Kidney (tissue), 14 donors: ENCODE measurements around the gene CD244. TPM values are rescaled to one million over a fixed set of nuclear protein-coding genes. Genes with fewer than 3 reads are reported as not detected.
A peak's percentile ranks its signal among the peaks of the same experiment; 100 is the strongest.

Source experiments
- DNase-seq, 5 donors: peaks; one replicate each; pipeline ENCODE4 v3.0.0-alpha.2; 2013 to 2020
- FAIRE-seq: peaks from 2 replicates; lab custom pipeline; 2012; peaks lifted over from hg19 to GRCh38; lab: Jason Lieb, UNC
- H3K27ac ChIP-seq, 2 donors: one replicate each; pipeline ENCODE4 v1.7.0; 2013; ENCODE audit warnings: low read depth in 2 of 2, low read length in 2 of 2, inconsistent platforms in 1 of 2
- H3K27me3 ChIP-seq: one replicate; pipeline ENCODE4 v1.7.1; 2013; ENCODE audit warnings: low read length, inconsistent platforms; ENCODE audit not compliant: control insufficient read depth, insufficient read depth
- H3K36me3 ChIP-seq, 3 donors: one replicate each; pipeline versions ENCODE4 v1.7.0 to v1.7.1; 2013; ENCODE audit warnings: low read length in 3 of 3, control low read depth in 1 of 3, inconsistent platforms in 1 of 3; ENCODE audit not compliant: insufficient read depth in 3 of 3, control insufficient read depth in 2 of 3
- H3K4me1 ChIP-seq, 3 donors: one replicate each; pipeline versions ENCODE4 v1.7.0 to v1.7.1; 2013; ENCODE audit warnings: low read length in 3 of 3, inconsistent platforms in 1 of 3, low read depth in 1 of 3; ENCODE audit not compliant: control insufficient read depth in 2 of 3, insufficient read depth in 2 of 3
- H3K4me3 ChIP-seq, 3 donors: one replicate each; pipeline versions ENCODE4 v1.7.0 to v1.8.1; 2013; ENCODE audit warnings: low read length in 3 of 3, control low read depth in 1 of 3, inconsistent platforms in 1 of 3
- H3K9ac ChIP-seq, 3 donors: one replicate each; pipeline versions ENCODE4 v1.7.0 to v1.7.1; 2013; ENCODE audit warnings: low read length in 3 of 3, control low read depth in 1 of 3, inconsistent platforms in 1 of 3
- H3K9me3 ChIP-seq, 3 donors: one replicate each; pipeline versions ENCODE4 v1.7.0 to v1.7.1; 2013; ENCODE audit warnings: low read length in 3 of 3, control low read depth in 1 of 3, inconsistent platforms in 1 of 3; ENCODE audit not compliant: control insufficient read depth in 2 of 3, insufficient read depth in 1 of 3
- CTCF ChIP-seq: IDR thresholded peaks from 3 replicates; pipeline ENCODE4 v1.5.1; 2012; ENCODE audit warnings: mild to moderate bottlenecking, moderate library complexity, borderline replicate concordance; ENCODE audit not compliant: insufficient read depth; ENCODE audit errors: extremely low read depth
- intact Hi-C: fragments of 100-400 bp; cut with DNase I; formaldehyde crosslinking; loops from one replicate; pipeline ENCODE4 v1.11.1; 2022
- polyA plus RNA-seq: library from polyadenylated mRNA; stranded (reverse); fragments of 350-450 nt; fragmentation: Illumina TruSeq; extraction: RNeasy Lipid Tissue Mini Kit (QIAGEN cat#74804); gene quantifications from one replicate; pipeline ENCODE4 v1.2.3, GENCODE V29; 2014; ENCODE audit warnings: low read depth, low replicate concordance; ENCODE audit not compliant: insufficient read depth
- total RNA-seq: library from RNA; stranded (reverse); fragmentation: NEBNext Ultra II Directional; extraction: Animal tissue kit (Norgen Biotek cat#: 25700); gene quantifications from one replicate; pipeline ENCODE4 v1.2.1, GENCODE V29; 2021
- donor health status: control.
- donor health status: control.
- donor health status: control.
- donor health status: control.
- donor health status: control.
- donor health status: DM: yes; HTN: yes; CAD: no.
- donor health status: Normal renal cell carcinoma (clear cell type).

Gene CD244
- total and polyA plus RNA-seq, 2 donors from 2014 or later: 0.15 to 1.8 TPM

GRCh38 chr1:160821627-160822026 is 41.1 kb downstream of the CD244 start:
- FAIRE-seq (no peak), DNase-seq (no peak)
- Histone ChIP-seq H3K9me3 (no peaks in the 10 kb centered on the region), H3K27me3 (no peaks in the 10 kb centered on the region), H3K27ac (no peak overlapping the region), H3K9ac (no peak overlapping the region), H3K36me3 (no peaks in the 10 kb centered on the region), H3K4me1 (no peaks in the 10 kb centered on the region), H3K4me3 (no peak overlapping the region)
- no peak for TF ChIP-seq CTCF
- intact Hi-C loops: no loop called here

GRCh38 chr1:160819186-160819585 is 43.5 kb downstream of the CD244 start:
- no peak for DNase-seq
- Histone ChIP-seq H3K9me3 (no peaks in the 10 kb centered on the region), H3K9ac (no peak overlapping the region), H3K36me3 (no peaks in the 10 kb centered on the region), H3K4me3 (no peak overlapping the region), H3K4me1 (no peaks in the 10 kb centered on the region), H3K27me3 (no peaks in the 10 kb centered on the region), H3K27ac (no peak overlapping the region)
- intact Hi-C loops: no loop called here
- no peak for FAIRE-seq
- TF ChIP-seq CTCF: no peak

- Histone ChIP-seq H3K4me1 (no peaks in the 10 kb centered on the region), H3K27me3 (no peaks in the 10 kb centered on the region), H3K9ac (no peak overlapping the region), H3K36me3 (no peaks in the 10 kb centered on the region), H3K9me3 (no peaks in the 10 kb centered on the region), H3K27ac (no peak overlapping the region), H3K4me3 (no peak overlapping the region)
- FAIRE-seq: no peak
- no peak for TF ChIP-seq CTCF
- intact Hi-C loops: no loop called here
- peak in 2 of 5 donors; percentile 6 to 10 for DNase-seq
These were observed 44.3 kb downstream of the CD244 start for GRCh38 chr1:160818207-160818937.

- H3K36me3 ChIP-seq: no peaks in the 10 kb centered on the region
- intact Hi-C loops: no loop called here
- H3K9ac ChIP-seq: no peak overlapping the region
- DNase-seq (no peak), FAIRE-seq (no peak)
- H3K27ac ChIP-seq: no peak overlapping the region
- no peaks in the 10 kb centered on the region for H3K9me3 ChIP-seq
- no peaks in the 10 kb centered on the region for H3K27me3 ChIP-seq
- TF ChIP-seq CTCF: no peak
- H3K4me1 ChIP-seq: no peaks in the 10 kb centered on the region
- H3K4me3 ChIP-seq: no peak overlapping the region
These were observed 47.8 kb downstream of the CD244 start for GRCh38 chr1:160814856-160815255.
